Left colon (tissue), 2 donors: Measurements from ENCODE around the gene TSNAX. TPM values are rescaled to one million over a fixed set of nuclear protein-coding genes. Genes with fewer than 3 reads are reported as not detected.

Source experiments
- ATAC-seq: fragments of 200-7000 bp; cut with Tn5 transposase; one replicate; pipeline ENCODE4 v1.9.1; 2020; ENCODE audit warnings: mild to moderate bottlenecking, moderate library complexity
- DNase-seq, 2 donors: peaks; one replicate each; pipeline ENCODE4 v3.0.0-alpha.2; 2020
- intact Hi-C, 2 donors: fragments of 100-400 bp; cut with DNase I in 1 of 2; cut with micrococcal nuclease in 1 of 2; formaldehyde crosslinking; loops; one replicate each; pipeline versions ENCODE4 v1.11.2 to v1.14.0; 2022; cut with DNase I, micrococcal nuclease
- total RNA-seq, 2 donors: library from RNA; stranded (reverse); fragmentation: NEBNext Ultra II Directional; extraction: Animal tissue kit (Norgen Biotek cat#: 25700); gene quantifications; one replicate each; pipeline ENCODE4 v1.2.1, GENCODE V29; 2021
- donor health status: DM: no; HTN: no; CAD: no.
- donor health status: DM: yes; HTN: yes; CAD: no.

Gene TSNAX
- total RNA-seq, 2 donors from 2014 or later: 30.7 to 34.3 TPM

DNA sequence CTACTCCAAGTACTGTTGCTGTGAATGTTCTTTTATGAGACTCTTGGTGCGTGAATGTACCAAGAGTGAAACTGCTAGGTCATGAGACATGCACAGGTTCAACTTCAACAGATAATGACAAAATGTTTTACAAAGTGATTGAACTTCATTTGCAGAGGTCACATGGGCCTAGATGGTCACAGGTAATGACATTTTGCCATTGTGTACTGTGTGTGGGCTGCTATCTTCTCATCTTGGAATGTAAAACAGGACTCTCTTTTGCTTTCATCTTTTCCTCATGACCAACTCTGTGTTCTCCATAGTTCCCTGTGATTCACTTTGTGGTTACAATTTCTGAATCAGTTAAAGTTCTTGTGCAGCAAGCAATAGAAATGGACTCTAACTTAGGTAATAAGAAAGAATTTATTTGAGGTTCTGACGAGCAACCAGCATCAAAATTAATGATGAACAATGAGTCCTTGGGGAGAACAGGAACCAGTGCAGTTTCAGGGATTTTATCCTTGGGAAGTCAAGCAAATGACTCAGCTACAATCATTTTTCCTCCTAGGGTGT is 16.2 kb upstream of the TSNAX start:
- ATAC-seq (no peak), DNase-seq (no peak)
- intact Hi-C loops: no loop called here

DNA sequence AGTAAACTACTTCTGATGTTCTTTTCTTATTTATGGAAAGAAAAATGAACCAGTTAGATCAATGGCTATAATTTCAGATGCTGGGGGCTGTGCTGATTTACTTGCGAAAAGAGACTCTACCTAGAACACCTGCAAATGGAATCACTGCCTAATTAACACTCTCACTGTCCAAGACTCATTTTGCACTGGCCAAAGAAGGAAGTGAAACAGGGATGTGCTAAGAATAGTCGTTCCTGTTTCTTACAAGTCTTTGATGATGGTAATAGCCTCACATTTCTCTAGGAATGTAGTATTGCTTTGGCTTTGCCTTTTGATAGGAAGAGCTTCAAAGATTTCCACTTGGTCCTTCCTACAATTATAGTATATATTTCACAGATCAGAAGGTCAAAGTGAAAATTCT is 12.7 kb upstream of the TSNAX start:
- ATAC-seq (no peak), DNase-seq (no peak)
- intact Hi-C loops: no loop called here

DNA sequence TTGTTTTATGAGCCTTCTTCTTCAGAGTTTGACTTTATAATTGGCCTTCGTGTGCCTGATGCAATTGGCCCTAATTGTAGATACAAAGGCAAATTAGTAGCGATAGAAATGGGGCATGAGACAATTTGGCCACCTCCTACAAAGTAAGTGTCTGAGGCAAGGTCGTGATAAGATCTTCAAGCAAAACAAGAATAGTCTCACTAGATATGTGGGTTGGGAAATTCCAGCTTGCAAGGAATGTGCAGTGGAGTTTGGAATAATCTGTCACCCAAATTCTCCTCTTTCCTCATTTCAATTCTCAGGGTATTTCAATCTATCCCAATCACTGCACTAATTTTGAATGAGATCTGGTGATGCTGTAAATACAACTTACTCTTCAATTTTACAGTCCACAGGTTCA is 11.4 kb upstream of the TSNAX start:
- intact Hi-C loops: no loop called here
- ATAC-seq (no peak), DNase-seq (no peak)

DNA sequence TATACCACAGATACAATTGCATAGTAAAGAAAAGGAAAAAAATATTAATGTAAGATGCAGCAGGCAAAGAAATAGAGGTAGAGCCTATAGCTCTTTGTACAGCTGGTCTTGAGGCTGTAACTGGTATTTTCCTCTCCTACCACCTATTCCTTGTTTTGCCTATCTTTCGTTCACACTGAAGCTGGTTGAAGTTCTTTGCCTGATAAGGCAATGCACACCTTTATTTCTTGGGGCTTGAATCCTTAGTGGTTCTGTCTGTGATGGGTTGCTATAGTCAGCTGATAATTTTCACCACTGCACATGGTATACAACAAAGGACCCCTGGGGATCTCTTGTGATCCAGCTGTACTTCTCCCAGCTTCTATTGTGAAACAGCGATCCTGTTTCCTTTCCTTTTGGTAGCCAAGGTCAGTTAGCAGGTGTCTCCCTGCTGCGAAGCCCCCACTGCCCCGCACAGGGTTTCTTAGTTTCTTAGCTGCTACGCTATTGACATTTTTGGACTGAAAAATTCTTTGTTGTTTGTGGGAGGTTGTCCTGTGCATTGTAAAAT is 9.9 kb upstream of the TSNAX start:
- intact Hi-C loops: no loop called here
- ATAC-seq (no peak), DNase-seq (no peak)

DNA sequence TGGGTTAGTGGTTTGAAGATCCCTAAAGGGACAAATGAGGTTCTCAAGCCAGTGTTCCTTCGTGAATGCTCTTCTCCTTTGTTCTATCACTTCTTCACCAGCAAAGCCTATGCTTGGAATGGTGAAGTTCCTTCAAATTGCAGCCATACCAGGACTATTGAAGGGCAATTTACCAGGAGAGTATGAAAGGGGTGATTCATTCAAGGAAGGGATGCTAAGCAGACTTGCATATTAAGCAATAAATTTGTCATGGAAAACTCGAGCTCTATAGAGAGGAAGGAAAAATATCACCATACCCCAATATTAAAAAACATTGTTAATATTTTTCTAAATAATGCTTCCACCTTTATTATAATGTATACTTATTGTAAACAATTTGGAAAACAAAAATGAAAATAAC is 9.3 kb upstream of the TSNAX start:
- intact Hi-C loops: no loop called here
- no peak for ATAC-seq

GRCh38 chr1:231522038-231522437 is 6.4 kb upstream of the TSNAX start:
- intact Hi-C loops: no loop called here
- ATAC-seq (peak; percentile 60), DNase-seq (no peak)

More for the DNA sequence above, 9.3 kb upstream of the TSNAX start:
- DNase-seq: no peak

GRCh38 chr1:231522931-231523642 is 5.4 kb upstream of the TSNAX start:
- DNase-seq: no peak
- no peak for ATAC-seq
- intact Hi-C loops: no loop called here

DNA sequence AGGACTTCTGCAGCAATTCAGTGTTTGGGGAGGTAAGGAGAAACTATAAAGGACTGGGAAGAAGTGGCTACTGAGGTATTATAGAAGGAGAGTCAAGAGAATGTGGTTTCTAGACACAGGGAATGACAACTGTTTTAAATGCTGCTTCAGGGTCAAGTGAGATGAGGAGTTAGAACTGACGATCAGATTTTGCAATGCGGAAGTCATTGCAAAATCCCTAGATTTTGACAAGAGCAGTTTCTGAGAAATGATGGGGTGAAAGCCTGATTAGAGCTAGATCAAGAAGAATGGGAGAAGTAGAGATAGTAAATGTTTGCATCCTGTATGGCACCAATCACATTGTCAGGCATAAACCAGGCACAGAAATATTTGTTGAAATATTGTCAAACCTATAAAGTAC is 4.7 kb upstream of the TSNAX start:
- ATAC-seq (no peak), DNase-seq (no peak)
- intact Hi-C loops: no loop called here

DNA sequence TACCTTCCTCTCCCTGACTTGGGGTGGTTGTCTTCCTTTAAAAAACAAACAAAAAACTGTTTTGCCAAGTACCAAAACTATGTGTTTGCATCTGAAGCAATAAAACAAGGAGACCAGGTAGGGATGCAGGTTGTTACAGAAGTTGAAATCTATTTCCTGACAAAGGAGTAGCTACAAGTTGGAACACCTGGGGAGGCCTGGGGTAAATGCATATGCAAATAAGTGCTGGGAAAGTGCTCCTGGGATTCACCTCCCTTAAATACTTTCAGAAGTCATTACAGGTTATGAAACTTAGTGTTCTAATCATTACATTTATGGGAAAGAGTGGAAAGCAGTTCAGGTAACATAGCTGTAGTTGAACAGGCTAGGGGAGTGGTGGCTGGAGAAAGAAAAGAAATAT is 1.9 kb upstream of the TSNAX start:
- ATAC-seq: no peak
- DNase-seq: no peak
- intact Hi-C loops: no loop called here

DNA sequence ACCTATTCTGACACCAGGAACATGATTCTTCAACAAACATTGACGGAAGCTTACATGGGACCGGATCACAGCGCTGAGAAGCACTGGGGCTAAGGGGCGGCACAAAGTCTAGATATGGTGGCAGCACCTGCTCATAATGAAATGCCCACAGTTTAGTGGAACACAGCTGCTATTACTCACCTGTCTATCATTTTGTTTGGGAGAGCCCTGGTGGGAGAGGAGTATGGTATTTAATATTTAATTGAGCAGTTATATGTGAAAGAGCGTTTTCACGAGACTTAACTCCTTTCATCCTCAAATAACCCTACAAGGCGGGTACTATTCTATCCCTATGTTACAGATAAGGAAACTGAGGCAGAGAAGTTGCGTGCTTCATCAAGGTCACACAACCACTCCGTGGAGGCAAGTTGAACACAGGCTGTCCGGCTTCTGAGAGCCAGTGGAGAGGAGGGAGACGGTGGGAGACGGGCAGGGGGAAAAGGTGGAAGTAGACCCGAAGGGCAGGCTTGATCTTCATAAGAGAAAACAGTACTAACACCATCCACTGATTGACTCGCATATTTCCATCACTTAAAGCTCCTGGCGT is 790 bp upstream of the TSNAX start:
- DNase-seq (no peak), ATAC-seq (peak; percentile 17)
- intact Hi-C loops: no loop called here

DNA sequence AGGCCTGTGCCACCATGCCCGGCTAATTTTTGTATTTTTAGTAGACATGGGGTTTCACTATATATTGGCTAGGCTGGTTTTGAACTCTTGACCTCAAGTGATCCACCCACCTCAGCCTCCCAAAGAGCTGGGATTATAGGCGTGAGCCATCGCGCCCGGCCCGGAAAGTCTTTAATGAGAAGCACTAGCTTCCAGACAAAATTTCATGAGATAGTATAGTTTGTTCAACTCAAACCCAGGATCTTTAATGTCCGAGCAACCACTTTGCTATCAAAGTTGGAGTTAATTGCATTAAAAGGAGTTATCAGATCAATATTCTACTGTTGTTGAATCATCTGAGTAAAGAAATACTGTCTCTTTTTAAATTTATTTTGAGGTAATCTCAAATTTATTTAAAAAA is 4.8 kb downstream of the TSNAX start:
- intact Hi-C loops: no loop called here
- ATAC-seq: no peak
- no peak for DNase-seq

DNA sequence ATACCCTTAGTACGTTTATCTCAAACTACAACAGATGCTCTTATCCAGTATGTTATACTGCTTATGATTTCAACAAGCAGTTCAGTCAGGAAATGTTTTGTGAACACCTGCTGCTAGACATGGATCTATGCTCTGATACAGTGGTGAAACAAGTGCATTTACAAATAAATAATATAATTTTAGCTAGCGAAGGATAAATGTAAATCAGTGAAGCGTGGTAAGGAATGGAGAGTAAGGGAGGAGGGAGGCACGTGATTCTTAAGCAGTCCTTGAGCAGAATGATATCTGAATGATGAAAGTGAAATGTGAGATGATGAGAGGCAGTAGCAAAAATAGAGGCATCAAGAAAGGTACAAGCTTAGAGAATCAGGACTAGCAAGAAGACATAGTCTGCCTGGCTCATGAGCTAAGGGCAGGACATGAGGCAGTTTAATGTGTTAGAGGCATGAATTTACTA is 6.3 kb downstream of the TSNAX start:
- ATAC-seq: no peak
- intact Hi-C loops: no loop called here

GRCh38 chr1:231536099-231536498 is 7.6 kb downstream of the TSNAX start:
- ATAC-seq (no peak), DNase-seq (no peak)
- intact Hi-C loops: no loop called here

More for the DNA sequence above, 6.3 kb downstream of the TSNAX start:
- no peak for DNase-seq

DNA sequence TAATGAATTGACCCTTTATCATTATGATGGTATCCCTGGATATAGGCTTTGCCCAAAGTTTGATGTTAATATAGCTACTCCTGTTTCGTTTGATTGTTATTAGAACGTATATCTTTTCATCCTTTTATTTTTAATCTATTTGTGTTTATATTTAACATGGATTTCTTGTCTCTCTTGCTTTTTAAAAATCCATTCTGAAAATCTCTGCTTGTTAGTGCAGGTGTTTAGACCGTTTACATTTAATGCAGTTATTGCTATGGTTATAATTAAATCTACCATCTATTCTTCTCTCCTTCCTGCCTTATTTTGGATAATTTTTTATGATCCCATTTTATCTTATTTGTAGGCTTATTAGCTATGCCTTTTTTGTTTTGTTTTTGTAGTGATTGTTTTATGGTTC is 12.4 kb downstream of the TSNAX start:
- ATAC-seq (no peak), DNase-seq (no peak)
- intact Hi-C loops: no loop called here

GRCh38 chr1:231541842-231542241 is 13.4 kb downstream of the TSNAX start:
- intact Hi-C loops: no loop called here
- no peak for DNase-seq
- ATAC-seq: no peak

DNA sequence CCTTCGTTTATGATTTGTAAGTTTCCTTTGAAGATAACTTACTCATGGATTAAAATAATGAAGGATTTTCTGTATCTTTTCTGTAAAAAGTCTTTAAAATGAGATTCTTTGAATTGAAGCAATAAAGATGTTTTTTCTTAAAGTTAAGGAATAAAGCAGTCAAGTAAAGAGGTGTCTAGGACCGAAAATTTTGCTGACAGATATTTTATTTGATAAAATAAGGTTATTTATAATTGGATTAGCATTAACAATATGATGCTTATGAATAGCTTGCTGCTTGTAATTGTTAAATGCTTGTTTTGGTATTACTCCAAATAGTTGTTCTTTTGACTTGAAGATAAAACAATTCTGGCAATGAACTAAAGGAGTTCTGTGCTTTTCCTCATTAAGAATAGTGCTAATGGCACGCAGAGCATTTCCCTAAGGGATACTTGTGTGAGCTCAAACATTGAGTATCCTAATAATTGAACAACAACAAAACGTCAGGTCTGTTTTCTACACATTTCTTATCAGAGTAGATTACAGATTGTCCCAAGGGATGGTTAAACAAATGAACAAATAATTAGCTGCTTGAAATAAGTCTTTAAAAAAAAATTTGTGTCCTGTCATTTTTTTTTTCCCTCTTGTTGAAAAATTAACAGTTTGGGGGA is 16.6 kb downstream of the TSNAX start:
- DNase-seq (no peak), ATAC-seq (no peak)
- intact Hi-C loops: no loop called here

DNA sequence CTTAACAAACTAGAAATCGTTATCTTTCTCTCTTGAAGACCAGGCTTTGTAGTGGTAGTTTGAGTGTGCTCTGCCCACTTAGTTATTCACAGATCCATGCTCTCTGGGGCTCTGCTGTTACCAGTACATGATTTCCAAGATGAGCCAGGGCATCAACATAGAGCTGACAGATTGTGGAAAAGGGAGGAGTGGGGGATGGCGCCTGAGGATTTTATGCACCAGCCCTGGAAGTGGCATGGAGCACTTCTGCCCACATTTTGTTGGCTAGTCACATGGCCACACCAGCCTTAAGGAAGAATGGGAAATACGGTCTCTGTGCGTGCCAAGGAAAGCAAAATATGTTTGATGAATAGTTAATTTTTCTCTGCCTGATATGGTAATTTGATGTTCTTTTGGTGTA is 18.2 kb downstream of the TSNAX start:
- DNase-seq (no peak), ATAC-seq (no peak)
- intact Hi-C loops: no loop called here

DNA sequence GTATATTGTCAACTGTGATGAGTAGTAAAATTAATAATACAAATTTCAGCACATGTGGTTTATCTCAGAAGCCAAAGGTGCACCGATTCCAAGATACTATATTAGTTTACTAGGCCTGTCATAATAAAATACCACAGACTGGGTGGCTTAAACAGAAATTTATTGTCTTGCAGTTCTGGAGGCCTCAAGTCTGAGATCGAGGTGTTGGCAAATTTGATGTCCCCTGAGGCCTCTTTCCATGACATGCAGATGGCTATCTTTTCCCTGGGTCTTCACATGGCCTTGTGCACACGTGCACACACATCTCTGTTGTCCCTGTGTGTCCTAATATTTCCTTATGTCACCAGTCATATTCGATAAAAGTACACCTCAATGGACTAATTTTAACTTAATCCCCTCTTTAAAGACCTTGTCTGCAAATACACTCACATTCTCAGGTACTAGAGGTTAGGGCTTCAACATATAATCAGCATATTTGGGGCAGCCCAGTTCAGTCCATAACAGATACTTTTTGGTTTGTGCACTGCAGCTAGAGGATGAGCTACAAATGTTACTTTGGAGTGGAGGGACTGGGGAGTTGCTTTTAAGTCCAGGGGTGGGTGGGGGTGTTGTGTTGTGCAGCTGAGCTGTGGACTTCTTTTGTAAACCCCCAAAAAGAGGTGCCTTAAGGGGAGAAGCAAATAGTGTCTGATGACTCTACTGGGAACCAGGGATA is 21.4 kb downstream of the TSNAX start:
- no peak for ATAC-seq
- intact Hi-C loops: no loop called here
- no peak for DNase-seq

- intact Hi-C loops: no loop called here
- ATAC-seq: peak; percentile 75
- DNase-seq: peak in 1 of 2 donors; percentile 15
These were observed 21.9 kb downstream of the TSNAX start for GRCh38 chr1:231550448-231550781.
